ENCODE data around the gene GMPR2. TPM values are rescaled to one million over a fixed set of nuclear protein-coding genes. Genes with fewer than 3 reads are reported as not detected.

GMPR2 gene
- total and polyA plus RNA-seq, 2 of the 13 experiments (the other 11 are each of a cell fraction or from before 2014, with no cell fraction given): 210 to 273 TPM

DNA sequence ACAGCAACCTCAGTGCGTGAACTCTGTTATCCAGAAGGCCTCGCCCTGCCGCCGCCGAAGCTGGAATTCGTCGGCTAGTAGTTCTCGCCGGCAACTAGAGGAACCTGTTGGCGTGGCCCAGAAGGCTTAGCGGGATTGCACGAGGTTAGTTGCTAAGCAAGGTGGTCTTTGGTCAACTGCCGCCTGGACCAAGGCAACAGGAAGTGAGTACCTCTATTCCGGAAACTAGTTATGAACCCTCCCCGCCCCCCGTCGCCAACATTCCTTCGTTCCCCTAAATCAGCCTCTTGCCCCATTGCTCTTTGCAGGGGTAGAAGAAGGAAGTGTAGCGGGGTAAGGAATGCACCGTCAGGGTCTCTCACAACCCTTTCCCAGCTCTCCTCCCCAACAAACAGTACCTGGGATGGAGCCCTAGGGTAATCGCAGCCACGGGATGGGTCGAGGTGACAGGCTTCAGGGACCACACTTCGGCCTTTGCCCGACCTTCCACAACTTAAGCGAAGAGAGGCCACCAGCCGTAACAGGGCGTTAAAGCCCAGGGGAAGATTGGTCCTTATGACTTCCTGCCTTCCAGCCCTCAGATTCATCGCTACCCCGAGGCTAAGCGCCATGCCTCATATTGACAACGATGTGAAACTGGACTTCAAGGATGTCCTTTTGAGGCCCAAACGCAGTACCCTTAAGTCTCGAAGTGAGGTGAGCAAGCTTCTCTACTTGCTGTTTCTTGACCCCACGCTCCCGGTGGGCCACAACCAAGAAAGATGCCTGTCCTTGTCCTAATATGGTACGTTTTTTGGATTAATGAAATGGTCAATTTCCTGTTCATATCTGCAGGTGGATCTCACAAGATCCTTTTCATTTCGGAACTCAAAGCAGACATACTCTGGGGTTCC lies at the start of gene GMPR2 (continued):
- TF ChIP-seq, protein P1, sequence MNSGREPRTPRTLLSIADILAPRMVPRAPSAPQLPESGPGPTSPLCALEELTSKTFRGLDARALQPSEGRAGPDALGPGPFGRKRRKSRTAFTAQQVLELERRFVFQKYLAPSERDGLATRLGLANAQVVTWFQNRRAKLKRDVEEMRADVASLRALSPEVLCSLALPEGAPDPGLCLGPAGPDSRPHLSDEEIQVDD (CRISPR knock-in tag; IDR thresholded peaks at IDR 0.05; ENCODE audit: borderline replicate concordance): peak; percentile 37; the same call in 1 of the 2 replicates
- TF ChIP-seq ZNF746 (CRISPR knock-in tag; IDR thresholded peaks at IDR 0.05) (0 out of 2 replicates have a peak, but pooled peaks have one; percentile 8), ZNF33B (CRISPR knock-in tag; IDR thresholded peaks at IDR 0.05) (peak; percentile 86; the same call in 1 of the 2 replicates), PRPF4 (IDR thresholded peaks at IDR 0.05; ENCODE audit: low read depth, low read length, poor library complexity, severe bottlenecking) (peak; percentile 87), ZNF34 (CRISPR knock-in tag; IDR thresholded peaks at IDR 0.05; ENCODE audit: borderline replicate concordance) (peak; percentile 93; the same call in 1 of the 2 replicates), BRD4 (CRISPR knock-in tag; IDR thresholded peaks at IDR 0.05) (peak; percentile 86), MLX (CRISPR knock-in tag; IDR thresholded peaks at IDR 0.05) (peak; percentile 64; the same call in 1 of the 2 replicates), FLYWCH1 (CRISPR knock-in tag; IDR thresholded peaks at IDR 0.05) (0 out of 2 replicates have a peak, but pooled peaks have one; percentile 73), ATF1 (CRISPR knock-in tag; IDR thresholded peaks at IDR 0.05) (no peak), TAF15 (IDR thresholded peaks at IDR 0.05; ENCODE audit: low read depth, low read length, poor library complexity, severe bottlenecking) (no peak), ZNF577 (CRISPR knock-in tag; IDR thresholded peaks at IDR 0.05; ENCODE audit: borderline replicate concordance, low read depth) (peak; percentile 53; the same call in 1 of the 2 replicates), THAP11 (CRISPR knock-in tag; IDR thresholded peaks at IDR 0.05) (peak; percentile 95), ZNF3 (CRISPR knock-in tag; IDR thresholded peaks at IDR 0.05) (peak; percentile 32; the same call in 1 of the 2 replicates), CCAR2 (optimal IDR thresholded peaks at IDR 0.05; ENCODE audit: low read depth, low read length) (peak; percentile 89), DR1 (CRISPR knock-in tag; IDR thresholded peaks at IDR 0.05) (peak; percentile 80; the same call in 1 of the 2 replicates), FUBP1 (CRISPR knock-in tag; IDR thresholded peaks at IDR 0.05; ENCODE audit: borderline replicate concordance) (peak; percentile 94), AKAP8 (CRISPR knock-in tag; IDR thresholded peaks at IDR 0.05) (peak; percentile 77)
- TF ChIP-seq, protein P2, sequence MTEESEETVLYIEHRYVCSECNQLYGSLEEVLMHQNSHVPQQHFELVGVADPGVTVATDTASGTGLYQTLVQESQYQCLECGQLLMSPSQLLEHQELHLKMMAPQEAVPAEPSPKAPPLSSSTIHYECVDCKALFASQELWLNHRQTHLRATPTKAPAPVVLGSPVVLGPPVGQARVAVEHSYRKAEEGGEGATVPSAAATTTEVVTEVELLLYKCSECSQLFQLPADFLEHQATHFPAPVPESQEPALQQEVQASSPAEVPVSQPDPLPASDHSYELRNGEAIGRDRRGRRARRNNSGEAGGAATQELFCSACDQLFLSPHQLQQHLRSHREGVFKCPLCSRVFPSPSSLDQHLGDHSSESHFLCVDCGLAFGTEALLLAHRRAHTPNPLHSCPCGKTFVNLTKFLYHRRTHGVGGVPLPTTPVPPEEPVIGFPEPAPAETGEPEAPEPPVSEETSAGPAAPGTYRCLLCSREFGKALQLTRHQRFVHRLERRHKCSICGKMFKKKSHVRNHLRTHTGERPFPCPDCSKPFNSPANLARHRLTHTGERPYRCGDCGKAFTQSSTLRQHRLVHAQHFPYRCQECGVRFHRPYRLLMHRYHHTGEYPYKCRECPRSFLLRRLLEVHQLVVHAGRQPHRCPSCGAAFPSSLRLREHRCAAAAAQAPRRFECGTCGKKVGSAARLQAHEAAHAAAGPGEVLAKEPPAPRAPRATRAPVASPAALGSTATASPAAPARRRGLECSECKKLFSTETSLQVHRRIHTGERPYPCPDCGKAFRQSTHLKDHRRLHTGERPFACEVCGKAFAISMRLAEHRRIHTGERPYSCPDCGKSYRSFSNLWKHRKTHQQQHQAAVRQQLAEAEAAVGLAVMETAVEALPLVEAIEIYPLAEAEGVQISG (CRISPR knock-in tag; IDR thresholded peaks at IDR 0.05): peak; percentile 84
- TF ChIP-seq, protein P3, sequence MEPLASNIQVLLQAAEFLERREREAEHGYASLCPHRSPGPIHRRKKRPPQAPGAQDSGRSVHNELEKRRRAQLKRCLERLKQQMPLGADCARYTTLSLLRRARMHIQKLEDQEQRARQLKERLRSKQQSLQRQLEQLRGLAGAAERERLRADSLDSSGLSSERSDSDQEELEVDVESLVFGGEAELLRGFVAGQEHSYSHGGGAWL (CRISPR knock-in tag; IDR thresholded peaks at IDR 0.05): 0 out of 2 replicates have a peak, but pooled peaks have one; percentile 31
- TF ChIP-seq, protein P4, sequence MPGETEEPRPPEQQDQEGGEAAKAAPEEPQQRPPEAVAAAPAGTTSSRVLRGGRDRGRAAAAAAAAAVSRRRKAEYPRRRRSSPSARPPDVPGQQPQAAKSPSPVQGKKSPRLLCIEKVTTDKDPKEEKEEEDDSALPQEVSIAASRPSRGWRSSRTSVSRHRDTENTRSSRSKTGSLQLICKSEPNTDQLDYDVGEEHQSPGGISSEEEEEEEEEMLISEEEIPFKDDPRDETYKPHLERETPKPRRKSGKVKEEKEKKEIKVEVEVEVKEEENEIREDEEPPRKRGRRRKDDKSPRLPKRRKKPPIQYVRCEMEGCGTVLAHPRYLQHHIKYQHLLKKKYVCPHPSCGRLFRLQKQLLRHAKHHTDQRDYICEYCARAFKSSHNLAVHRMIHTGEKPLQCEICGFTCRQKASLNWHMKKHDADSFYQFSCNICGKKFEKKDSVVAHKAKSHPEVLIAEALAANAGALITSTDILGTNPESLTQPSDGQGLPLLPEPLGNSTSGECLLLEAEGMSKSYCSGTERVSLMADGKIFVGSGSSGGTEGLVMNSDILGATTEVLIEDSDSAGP (CRISPR knock-in tag; IDR thresholded peaks at IDR 0.05; ENCODE audit: borderline replicate concordance): peak; percentile 88; the same call in 1 of the 2 replicates
